AG10803 (cell line): ENCODE data around the gene MYZAP.

Experiments used
- DNase-seq: peaks from one replicate; pipeline ENCODE4 v3.0.0; 2010; ENCODE audit warnings: low read depth
- H3K4me3 ChIP-seq: 2 replicates; pipeline ENCODE4 v1.5.1; 2011; ENCODE audit warnings: mild to moderate bottlenecking, low read length, control low read depth
- CTCF ChIP-seq: conservative IDR thresholded peaks from 2 replicates; pipeline ENCODE4 v1.5.1; 2011; ENCODE audit warnings: mild to moderate bottlenecking, low read length, control low read depth, inconsistent platforms

The MYZAP gene

DNA sequence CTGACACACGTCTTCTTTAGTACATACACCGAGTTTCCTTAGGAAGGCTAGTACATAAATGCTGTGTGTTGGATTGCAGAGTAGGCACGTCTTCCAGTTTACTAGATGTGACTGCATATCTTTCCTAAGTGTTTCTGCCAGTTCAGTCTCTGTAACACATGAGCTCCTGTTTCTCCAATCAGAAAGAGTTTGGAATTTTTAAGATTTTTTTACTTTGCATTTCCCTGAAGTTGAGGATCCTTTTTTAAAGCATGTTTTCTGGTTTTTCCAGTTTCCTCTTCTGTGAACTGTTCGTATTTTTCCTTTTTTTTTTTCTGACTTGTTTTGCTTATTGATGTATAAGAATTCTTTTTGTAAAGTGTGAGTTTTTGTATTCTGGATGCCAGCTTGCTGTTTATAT, 107.3 kb downstream of the MYZAP start:
- no peak for TF ChIP-seq CTCF
- no peak overlapping the region for H3K4me3 ChIP-seq
- DNase-seq: no peak

DNA sequence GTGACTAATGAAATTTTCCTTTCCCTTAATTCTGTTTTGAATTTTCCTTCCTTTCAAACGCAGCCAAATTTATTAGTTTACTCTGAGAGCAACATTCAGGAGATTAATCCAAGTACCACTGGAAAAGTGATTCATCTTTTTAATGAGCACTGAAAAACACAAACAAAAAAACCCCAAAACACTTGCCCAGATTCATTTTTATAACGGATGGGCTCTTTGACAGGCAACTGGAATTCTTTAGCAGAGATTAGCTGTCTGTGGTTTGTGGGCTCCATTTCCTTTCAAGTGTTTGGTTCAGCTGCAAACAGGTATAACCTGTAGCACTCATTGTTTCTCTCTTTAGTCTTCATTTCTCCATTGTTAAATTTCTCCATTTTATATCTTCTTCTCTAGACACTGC, 111.7 kb downstream of the MYZAP start:
- TF ChIP-seq CTCF: no peak
- DNase-seq: peak; percentile 58
- H3K4me3 ChIP-seq: no peak overlapping the region

DNA sequence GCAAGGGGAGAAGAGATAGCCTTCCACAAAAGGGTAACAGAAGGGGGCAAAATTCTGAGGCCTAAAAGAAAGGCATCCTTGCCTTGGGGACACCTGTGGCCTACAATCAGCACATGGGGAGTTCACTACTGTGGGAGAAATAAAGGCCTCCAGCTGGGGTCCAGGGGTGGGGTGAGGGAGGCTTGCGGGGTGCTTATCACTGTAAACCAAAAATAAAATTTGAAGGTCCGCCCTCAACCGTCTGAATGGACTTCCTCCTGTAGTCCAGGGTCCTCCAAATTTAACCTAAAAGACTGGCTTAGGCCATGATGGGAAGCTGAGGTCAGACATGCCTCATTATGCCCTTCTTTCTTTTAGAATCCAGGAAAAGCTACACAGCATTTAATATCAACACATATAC, 112.7 kb downstream of the MYZAP start:
- no peak overlapping the region for H3K4me3 ChIP-seq
- DNase-seq: no peak
- no peak for TF ChIP-seq CTCF

DNA sequence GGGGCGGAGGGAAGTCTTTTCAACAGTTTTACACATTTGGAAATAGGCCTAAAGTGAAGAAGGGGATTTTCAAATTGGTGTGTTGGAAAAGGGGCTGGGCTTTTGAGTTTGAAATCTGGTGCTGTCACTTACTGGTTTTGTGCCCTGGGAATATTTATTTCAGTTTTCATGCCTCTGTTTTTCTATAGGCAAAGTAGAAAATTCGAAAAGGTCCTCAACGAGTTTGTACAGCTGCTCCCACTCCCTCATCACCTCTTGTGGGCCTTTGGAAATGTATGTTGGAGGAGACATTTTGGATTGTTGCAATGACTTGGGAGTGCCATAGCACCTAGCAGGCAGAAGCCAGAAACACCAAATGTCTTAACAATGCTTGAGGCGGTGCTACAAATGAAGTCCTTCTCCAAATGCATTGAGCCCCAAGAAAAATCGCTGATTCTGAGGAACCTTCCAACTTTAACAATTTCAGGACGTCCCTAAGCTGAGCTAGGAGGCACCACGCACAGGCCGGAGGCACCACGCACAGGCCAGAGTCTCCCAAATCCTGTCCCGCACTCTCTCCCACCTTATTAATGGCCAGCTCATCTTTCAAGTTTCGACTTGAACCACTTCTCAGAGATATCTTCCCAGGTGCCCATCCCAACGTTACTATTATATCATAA, 114.2 kb downstream of the MYZAP start:
- peak overlapping the region; percentile 98 for H3K4me3 ChIP-seq
- no peak for TF ChIP-seq CTCF
- DNase-seq: no peak

GRCh38 chr15:57706405-57707209, 114.9 kb downstream of the MYZAP start, which contains the start of gene POLR2M:
POLR2M (plus strand) TSS chr15:57706714; CDS start chr15:57706843, 129 bp downstream.
- no peak for TF ChIP-seq CTCF

GRCh38 chr15:57708047-57708446, 116.3 kb downstream of the MYZAP start:
- no peak for TF ChIP-seq CTCF
- DNase-seq: no peak
- peak overlapping the region; percentile 98 for H3K4me3 ChIP-seq

More at GRCh38 chr15:57706405-57707209, 114.9 kb downstream of the MYZAP start, which contains the start of gene POLR2M:
- DNase-seq: peak; percentile 98
- H3K4me3 ChIP-seq: peak within 1 kb of the TSS; percentile 98

DNA sequence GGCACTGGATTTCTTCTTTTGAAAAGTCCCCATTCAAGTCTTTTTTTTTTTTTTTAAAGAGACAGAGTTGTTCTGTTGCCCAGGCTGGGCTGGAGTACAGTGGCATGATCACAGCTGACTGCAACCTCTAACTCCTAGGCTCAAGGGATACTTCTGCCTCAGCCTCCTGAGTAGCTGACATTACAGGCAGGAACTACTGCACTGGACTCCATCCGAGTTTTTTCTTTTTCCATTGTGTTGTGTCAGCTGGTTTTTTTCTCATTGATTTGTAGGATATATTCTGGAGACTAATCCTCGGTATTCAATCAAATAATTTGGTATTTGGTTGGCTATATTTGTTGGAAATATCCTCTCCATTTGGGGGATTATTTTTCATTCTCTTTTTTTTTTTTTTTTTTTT, 126.6 kb downstream of the MYZAP start:
- H3K4me3 ChIP-seq: no peak overlapping the region
- no peak for TF ChIP-seq CTCF
- DNase-seq: no peak
